ENCODE measurements around the gene RAB11FIP3. TPM values are rescaled to one million over a fixed set of nuclear protein-coding genes. Genes with fewer than 3 reads are reported as not detected.
A peak's percentile ranks its signal among the peaks of the same experiment; 100 is the strongest.

Gene RAB11FIP3
- total and polyA plus RNA-seq, 9 of the 15 experiments (the other 6 are each of a cell fraction or from before 2014, with no cell fraction given), result 0.46 to 13.1 (median 4.3) TPM

DNA sequence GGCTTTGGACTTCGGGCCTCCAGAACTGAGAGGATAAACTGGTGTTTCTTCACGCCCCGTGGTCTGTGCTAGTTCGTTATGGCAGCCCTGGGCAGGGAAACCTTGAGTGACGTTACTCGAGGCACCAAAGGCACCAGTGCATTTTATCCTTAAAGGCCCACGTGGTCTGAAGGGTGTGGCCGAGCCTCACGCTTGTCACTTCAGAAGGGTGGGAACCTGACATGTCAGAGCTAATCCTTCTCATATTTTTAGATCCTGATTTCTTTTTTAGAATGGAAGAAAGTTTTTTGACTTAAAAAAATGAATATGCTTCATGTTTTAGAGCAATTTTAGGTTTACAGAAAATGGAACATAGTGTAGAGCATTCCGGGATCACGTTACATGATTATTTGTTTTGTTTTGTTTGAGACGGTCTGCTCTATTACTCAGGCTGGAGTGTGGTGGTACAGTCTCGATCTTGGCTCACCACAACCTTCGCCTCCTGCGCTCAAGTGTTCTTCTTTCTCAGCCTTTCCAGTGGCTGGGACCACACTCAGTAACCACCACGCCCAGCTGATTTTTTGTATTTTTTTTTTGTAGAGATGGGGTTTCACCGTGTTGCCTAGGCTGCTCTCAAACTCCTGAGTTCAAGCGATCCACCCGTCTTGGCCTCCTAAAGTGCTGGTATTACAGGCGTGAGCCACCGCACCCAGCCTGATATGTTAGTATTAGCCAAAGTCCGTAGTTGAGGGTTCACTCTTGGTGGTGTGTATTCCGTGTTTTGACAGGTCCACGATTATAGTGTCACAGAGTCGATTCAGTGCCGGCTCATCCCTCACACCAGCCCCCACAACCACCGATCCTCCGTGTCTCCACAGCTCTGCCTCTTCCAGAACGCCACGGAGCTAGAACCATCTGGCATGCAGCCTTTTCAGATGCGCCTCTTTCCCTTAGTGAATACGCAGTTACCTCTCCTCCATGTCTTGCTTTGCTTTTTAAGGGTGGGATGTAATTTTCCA lies 47.9 kb downstream of the RAB11FIP3 start:
- BruUV-seq (replicated peaks), result no TSS peak
- no peak overlapping the region for H3K4me3 ChIP-seq
- peak; percentile 62 for FAIRE-seq
- TF ChIP-seq MXI1 (IDR thresholded peaks at IDR 0.05; ENCODE audit: low read depth, low read length) (peak; percentile 62; the same call in 1 of the 2 replicates), RAD51 (IDR thresholded peaks at IDR 0.05; ENCODE audit: borderline replicate concordance, low read depth) (peak; percentile 62; the same call in 1 of the 2 replicates), CBFA2T2 (conservative IDR thresholded peaks at IDR 0.05) (0 out of 2 replicates have a peak, but pooled peaks have one; percentile 4), L3MBTL2 (IDR thresholded peaks at IDR 0.05) (peak; percentile 29; the same call in 1 of the 2 replicates), ZNF23 (CRISPR knock-in tag; IDR thresholded peaks at IDR 0.05) (no peak)
- TF ChIP-seq, protein P1, sequence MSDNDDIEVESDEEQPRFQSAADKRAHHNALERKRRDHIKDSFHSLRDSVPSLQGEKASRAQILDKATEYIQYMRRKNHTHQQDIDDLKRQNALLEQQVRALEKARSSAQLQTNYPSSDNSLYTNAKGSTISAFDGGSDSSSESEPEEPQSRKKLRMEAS (CRISPR knock-in tag; IDR thresholded peaks at IDR 0.05), result 0 out of 2 replicates have a peak, but pooled peaks have one; percentile 25
- TF ChIP-seq, protein P2, sequence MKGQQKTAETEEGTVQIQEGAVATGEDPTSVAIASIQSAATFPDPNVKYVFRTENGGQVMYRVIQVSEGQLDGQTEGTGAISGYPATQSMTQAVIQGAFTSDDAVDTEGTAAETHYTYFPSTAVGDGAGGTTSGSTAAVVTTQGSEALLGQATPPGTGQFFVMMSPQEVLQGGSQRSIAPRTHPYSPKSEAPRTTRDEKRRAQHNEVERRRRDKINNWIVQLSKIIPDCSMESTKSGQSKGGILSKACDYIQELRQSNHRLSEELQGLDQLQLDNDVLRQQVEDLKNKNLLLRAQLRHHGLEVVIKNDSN (CRISPR knock-in tag; IDR thresholded peaks at IDR 0.05), result peak; percentile 79
- TF ChIP-seq, protein P3, sequence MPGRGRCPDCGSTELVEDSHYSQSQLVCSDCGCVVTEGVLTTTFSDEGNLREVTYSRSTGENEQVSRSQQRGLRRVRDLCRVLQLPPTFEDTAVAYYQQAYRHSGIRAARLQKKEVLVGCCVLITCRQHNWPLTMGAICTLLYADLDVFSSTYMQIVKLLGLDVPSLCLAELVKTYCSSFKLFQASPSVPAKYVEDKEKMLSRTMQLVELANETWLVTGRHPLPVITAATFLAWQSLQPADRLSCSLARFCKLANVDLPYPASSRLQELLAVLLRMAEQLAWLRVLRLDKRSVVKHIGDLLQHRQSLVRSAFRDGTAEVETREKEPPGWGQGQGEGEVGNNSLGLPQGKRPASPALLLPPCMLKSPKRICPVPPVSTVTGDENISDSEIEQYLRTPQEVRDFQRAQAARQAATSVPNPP (IDR thresholded peaks at IDR 0.05; ENCODE audit: borderline replicate concordance, insufficient read depth, insufficient read length), result no peak
- TF ChIP-seq, protein P4, sequence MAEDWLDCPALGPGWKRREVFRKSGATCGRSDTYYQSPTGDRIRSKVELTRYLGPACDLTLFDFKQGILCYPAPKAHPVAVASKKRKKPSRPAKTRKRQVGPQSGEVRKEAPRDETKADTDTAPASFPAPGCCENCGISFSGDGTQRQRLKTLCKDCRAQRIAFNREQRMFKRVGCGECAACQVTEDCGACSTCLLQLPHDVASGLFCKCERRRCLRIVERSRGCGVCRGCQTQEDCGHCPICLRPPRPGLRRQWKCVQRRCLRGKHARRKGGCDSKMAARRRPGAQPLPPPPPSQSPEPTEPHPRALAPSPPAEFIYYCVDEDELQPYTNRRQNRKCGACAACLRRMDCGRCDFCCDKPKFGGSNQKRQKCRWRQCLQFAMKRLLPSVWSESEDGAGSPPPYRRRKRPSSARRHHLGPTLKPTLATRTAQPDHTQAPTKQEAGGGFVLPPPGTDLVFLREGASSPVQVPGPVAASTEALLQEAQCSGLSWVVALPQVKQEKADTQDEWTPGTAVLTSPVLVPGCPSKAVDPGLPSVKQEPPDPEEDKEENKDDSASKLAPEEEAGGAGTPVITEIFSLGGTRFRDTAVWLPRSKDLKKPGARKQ (CRISPR knock-in tag; IDR thresholded peaks at IDR 0.05), result no peak
- TF ChIP-seq, protein P5, sequence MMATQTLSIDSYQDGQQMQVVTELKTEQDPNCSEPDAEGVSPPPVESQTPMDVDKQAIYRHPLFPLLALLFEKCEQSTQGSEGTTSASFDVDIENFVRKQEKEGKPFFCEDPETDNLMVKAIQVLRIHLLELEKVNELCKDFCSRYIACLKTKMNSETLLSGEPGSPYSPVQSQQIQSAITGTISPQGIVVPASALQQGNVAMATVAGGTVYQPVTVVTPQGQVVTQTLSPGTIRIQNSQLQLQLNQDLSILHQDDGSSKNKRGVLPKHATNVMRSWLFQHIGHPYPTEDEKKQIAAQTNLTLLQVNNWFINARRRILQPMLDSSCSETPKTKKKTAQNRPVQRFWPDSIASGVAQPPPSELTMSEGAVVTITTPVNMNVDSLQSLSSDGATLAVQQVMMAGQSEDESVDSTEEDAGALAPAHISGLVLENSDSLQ (IDR thresholded peaks at IDR 0.05), result peak; percentile 54
- TF ChIP-seq, protein P6, sequence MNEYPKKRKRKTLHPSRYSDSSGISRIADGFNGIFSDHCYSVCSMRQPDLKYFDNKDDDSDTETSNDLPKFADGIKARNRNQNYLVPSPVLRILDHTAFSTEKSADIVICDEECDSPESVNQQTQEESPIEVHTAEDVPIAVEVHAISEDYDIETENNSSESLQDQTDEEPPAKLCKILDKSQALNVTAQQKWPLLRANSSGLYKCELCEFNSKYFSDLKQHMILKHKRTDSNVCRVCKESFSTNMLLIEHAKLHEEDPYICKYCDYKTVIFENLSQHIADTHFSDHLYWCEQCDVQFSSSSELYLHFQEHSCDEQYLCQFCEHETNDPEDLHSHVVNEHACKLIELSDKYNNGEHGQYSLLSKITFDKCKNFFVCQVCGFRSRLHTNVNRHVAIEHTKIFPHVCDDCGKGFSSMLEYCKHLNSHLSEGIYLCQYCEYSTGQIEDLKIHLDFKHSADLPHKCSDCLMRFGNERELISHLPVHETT (CRISPR knock-in tag; conservative IDR thresholded peaks at IDR 0.05 in 1 of 2, IDR thresholded peaks at IDR 0.05 in 1 of 2), result no peak

More for the DNA sequence above, 47.9 kb downstream of the RAB11FIP3 start:
- intact Hi-C loops (cut with micrococcal nuclease), result no loop called here
- Histone ChIP-seq H3K9me1 (ENCODE audit: control insufficient read depth, insufficient read depth, low read length) (no peaks in the 10 kb centered on the region), H3K79me2 (ENCODE audit: control insufficient read depth, insufficient read depth, low read length) (no peaks in the 10 kb centered on the region), H3K27me3 (ENCODE audit: control insufficient read depth in 2 of 2, insufficient read depth in 2 of 2, low read length in 2 of 2) (no peaks in the 10 kb centered on the region), H3K9me3 (replicated peaks; ENCODE audit: control insufficient read depth, insufficient read depth, low read depth, low read length) (no peaks in the 10 kb centered on the region), H2AFZ (ENCODE audit: low read depth, low read length) (no peak overlapping the region; the same call in 1 of the 2 replicates), H3K27ac (ENCODE audit: extremely low read depth, low read depth, low read length) (no peak overlapping the region), H3K9ac (ENCODE audit: insufficient read depth in 1 of 2, low read depth in 2 of 2, low read length in 2 of 2) (no peak overlapping the region), H3K4me2 (ENCODE audit: insufficient read depth, low read length) (no peak overlapping the region), H3K4me1 (replicated peaks in 1 of 2; ENCODE audit: control insufficient read depth in 2 of 2, insufficient read depth in 2 of 2, low read length in 2 of 2) (peaks cover 2 to 22% of the 10 kb centered on the region in 2 experiments; a peak in 3 of 5 replicates), H3K36me3 (ENCODE audit: control insufficient read depth, insufficient read depth, low read length) (no peaks in the 10 kb centered on the region), H4K20me1 (replicated peaks; ENCODE audit: control insufficient read depth, insufficient read depth, low read length) (no peaks in the 10 kb centered on the region)
- POLR2A ChIA-PET, result interaction anchor here (1.3 to 1.6 kb wide), 2 partner anchors 9 to 28 kb away, joined by 3 read pairs; no protein-coding TSS in a partner anchor
- CTCF ChIA-PET (ENCODE audit: low intra/inter-chr PET ratio), result no interaction called here
- in situ Hi-C loops (cut with MboI), result no loop called here
- 69% methylated on average over 32 of the region's 32 CpGs for WGBS (ENCODE audit: insufficient coverage, low coverage, missing lambda C conversion rate)
- peak; percentile 79 for ATAC-seq
- peak in 3 of 4 experiments; percentile 43 to 45 (median 45) for DNase-seq (ENCODE audit: extremely low read depth in 1 of 4, low spot score in 3 of 4)

Measured in K562 (cell line).